Esophagus squamous epithelium (tissue), 4 donors: ENCODE data around the gene DNER.

ENCODE experiments used
- POLR2A ChIP-seq, 4 donors: fragments of 450-650 bp; IDR thresholded peaks; one replicate each; pipeline ENCODE4 v1.6.1; 2017; ENCODE audit warnings: antibody characterized with exemption in 4 of 4, mild to moderate bottlenecking in 4 of 4, moderate library complexity in 3 of 4
- TF ChIP-seq, protein P1 (sequence below), 6 experiments: fragments of 450-650 bp in 4 of 6; fragments of 200-600 bp in 2 of 6; sonication (generic) in 2 of 6; IDR thresholded peaks; one replicate each; pipeline ENCODE4 v1.5.1; 2016 to 2019; ENCODE audit warnings: antibody characterized with exemption in 6 of 6, mild to moderate bottlenecking in 4 of 6, moderate library complexity in 4 of 6

DNA sequence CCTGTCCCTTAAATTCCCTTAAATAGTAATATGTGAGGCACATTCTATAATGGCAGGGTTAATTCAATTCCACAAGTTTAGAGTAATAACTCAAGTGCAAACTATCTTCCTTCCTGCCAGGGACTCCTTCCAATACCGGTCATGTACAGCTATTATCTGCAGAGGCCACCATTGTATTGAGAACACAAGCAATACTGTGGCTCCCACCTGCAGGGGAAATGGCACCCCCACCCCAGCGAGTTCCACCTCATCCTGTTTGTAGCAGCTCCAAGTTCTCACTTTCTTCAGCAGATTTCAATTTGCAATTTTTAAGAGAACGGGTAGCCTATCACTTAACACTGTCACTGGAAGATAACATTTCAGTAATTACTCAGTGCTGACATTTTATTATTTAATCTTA is 271.2 kb downstream of the DNER start:
- TF ChIP-seq, protein P1, sequence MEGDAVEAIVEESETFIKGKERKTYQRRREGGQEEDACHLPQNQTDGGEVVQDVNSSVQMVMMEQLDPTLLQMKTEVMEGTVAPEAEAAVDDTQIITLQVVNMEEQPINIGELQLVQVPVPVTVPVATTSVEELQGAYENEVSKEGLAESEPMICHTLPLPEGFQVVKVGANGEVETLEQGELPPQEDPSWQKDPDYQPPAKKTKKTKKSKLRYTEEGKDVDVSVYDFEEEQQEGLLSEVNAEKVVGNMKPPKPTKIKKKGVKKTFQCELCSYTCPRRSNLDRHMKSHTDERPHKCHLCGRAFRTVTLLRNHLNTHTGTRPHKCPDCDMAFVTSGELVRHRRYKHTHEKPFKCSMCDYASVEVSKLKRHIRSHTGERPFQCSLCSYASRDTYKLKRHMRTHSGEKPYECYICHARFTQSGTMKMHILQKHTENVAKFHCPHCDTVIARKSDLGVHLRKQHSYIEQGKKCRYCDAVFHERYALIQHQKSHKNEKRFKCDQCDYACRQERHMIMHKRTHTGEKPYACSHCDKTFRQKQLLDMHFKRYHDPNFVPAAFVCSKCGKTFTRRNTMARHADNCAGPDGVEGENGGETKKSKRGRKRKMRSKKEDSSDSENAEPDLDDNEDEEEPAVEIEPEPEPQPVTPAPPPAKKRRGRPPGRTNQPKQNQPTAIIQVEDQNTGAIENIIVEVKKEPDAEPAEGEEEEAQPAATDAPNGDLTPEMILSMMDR (IDR thresholded peaks at IDR 0.05): no peak
- TF ChIP-seq POLR2A (IDR thresholded peaks at IDR 0.05): no peak
